ENCODE measurements around the gene RABIF. TPM values are rescaled to one million over a fixed set of nuclear protein-coding genes. Genes with fewer than 3 reads are reported as not detected.
"Not testable (repeated sequence)": the region's sequence is repeated elsewhere in the genome, so short reads cannot be mapped to it uniquely, and the experiment has no call there.

The RABIF gene
- total RNA-seq, 1 experiment from 2014 or later: 11.9 TPM

DNA sequence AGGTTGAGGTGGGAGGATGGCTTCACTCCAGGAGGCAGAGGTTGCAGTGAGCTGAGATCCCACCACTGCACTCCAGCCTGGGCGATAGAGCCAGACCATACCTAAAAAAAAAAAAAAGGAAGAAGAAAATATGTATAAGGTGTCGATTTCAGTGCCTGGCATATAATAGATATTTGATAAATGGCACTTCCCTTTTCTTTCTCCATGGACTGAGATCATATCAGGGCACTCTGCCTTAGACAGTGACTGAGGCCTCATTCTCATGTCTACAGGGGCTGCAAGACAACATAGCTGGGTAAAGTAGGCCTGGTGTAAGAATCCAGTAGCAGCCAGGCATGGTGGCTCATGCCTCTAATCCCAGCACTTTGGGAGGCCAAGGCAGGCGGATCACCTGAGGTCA, 57.0 kb downstream of the RABIF start:
- H3K36me3 ChIP-seq: no peaks in the 10 kb centered on the region
- H3K4me1 ChIP-seq: peaks cover 23% of the 10 kb centered on the region
- no peaks in the 10 kb centered on the region for H3K9me3 ChIP-seq (replicated peaks)
- H3K27me3 ChIP-seq: no peaks in the 10 kb centered on the region
- H3K4me3 ChIP-seq: no peak overlapping the region
- H3K27ac ChIP-seq: no peak overlapping the region
- DNase-seq: no peak

GRCh38 chr1:202829223-202829622, 59.7 kb downstream of the RABIF start:
- H3K36me3 ChIP-seq; H3K9me3 ChIP-seq (replicated peaks); H3K4me1 ChIP-seq; H3K27ac ChIP-seq; H3K27me3 ChIP-seq; H3K4me3 ChIP-seq; DNase-seq: not testable (repeated sequence)

Other genes with a start within 250 kb of the RABIF start
- gene SYT2, start 178.7 kb downstream of the RABIF start, total RNA-seq (2014; rRNA removed; shearing (Covaris generic)): 0.03 and 0.06 TPM in 2 replicates
- 33.7 and 37.0 TPM in 2 replicates for gene KDM5B, start 80.7 kb downstream of the RABIF start, total RNA-seq (2014; rRNA removed; shearing (Covaris generic))
- 0.24 TPM in 1 of 2 replicates, not detected in the other for gene PCAT6, start 78.2 kb downstream of the RABIF start, total RNA-seq (2014; rRNA removed; shearing (Covaris generic))
- gene KLHL12, start 38.1 kb upstream of the RABIF start, total RNA-seq (2014; rRNA removed; shearing (Covaris generic)): 33.9 and 36.4 TPM in 2 replicates
- 127 and 133 TPM in 2 replicates for gene ADIPOR1, start 69.2 kb upstream of the RABIF start, total RNA-seq (2014; rRNA removed; shearing (Covaris generic))
- 57.7 and 65.3 TPM in 2 replicates for gene CYB5R1, start 78.1 kb upstream of the RABIF start, total RNA-seq (2014; rRNA removed; shearing (Covaris generic))
- gene TMEM183A, start 118.2 kb upstream of the RABIF start, total RNA-seq (2014; rRNA removed; shearing (Covaris generic)): 110 and 121 TPM in 2 replicates
- 13.9 and 21.5 TPM in 2 replicates for gene PPFIA4, start 137.3 kb upstream of the RABIF start, total RNA-seq (2014; rRNA removed; shearing (Covaris generic))
- gene MYOG, start 196.9 kb upstream of the RABIF start, total RNA-seq (2014; rRNA removed; shearing (Covaris generic)): 525 and 538 TPM in 2 replicates
- 53.8 and 60.9 TPM in 2 replicates for gene ADORA1, start 238.6 kb upstream of the RABIF start, total RNA-seq (2014; rRNA removed; shearing (Covaris generic))